Brain microvascular endothelial cell (primary cell): ENCODE measurements around the gene TAF5L.

ENCODE experiments used
- DNase-seq: peaks from one replicate; pipeline ENCODE4 v3.0.0-alpha.2; 2020
- H3K27ac ChIP-seq: fragments of 250-450 bp; sonication (Bioruptor Pico); 2 replicates; pipeline ENCODE4 v1.5.1; 2020; ENCODE audit warnings: mild to moderate bottlenecking, moderate library complexity
- H3K27me3 ChIP-seq: fragments of 250-450 bp; sonication (Bioruptor Pico); replicated peaks from 2 replicates; pipeline ENCODE4 v1.5.1; 2020; ENCODE audit warnings: mild to moderate bottlenecking
- H3K36me3 ChIP-seq: fragments of 250-450 bp; sonication (Bioruptor Pico); replicated peaks from 2 replicates; pipeline ENCODE4 v1.5.1; 2020; ENCODE audit warnings: mild to moderate bottlenecking
- H3K4me3 ChIP-seq: 2 replicates; pipeline ENCODE4 v1.5.1; 2011; ENCODE audit warnings: low read depth, mild to moderate bottlenecking, control low read depth, low read length, moderate library complexity
- in situ Hi-C: cut with HindIII; loops from 2 replicates; pipeline ENCODE4 v1.10.0; 2017; ENCODE audit warnings: low sequenced_read_pairs, low pct_ligation_motif_present
- TF ChIP-seq, protein P1 (sequence below): IDR thresholded peaks from 2 replicates; pipeline ENCODE4 v1.5.1; 2011; ENCODE audit warnings: low read depth, mild to moderate bottlenecking, moderate library complexity, low read length, control low read depth, inconsistent platforms; ENCODE audit errors: missing control alignments

TAF5L gene

DNA sequence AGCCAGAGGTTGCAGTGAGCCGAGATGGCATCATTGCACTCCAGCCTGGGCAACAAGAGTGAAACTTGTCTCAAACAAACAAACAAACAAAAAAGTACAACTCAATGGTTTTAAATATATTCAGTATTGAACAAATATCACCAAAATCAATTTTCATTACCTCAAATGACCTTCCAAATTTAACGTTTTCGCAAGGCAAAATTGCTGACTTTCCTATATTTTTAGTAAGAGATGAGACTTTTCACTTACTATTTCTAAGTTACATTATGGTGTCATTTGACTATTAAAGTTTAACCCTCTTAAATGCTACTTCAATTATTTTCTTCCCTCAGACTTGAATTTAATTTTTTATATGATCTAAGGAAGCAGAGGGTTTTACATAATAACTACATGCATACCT lies 44.4 kb downstream of the TAF5L start:
- no peaks in the 10 kb centered on the region for H3K36me3 ChIP-seq
- no peak overlapping the region for H3K4me3 ChIP-seq
- H3K27me3 ChIP-seq: no peaks in the 10 kb centered on the region
- TF ChIP-seq, protein P1, sequence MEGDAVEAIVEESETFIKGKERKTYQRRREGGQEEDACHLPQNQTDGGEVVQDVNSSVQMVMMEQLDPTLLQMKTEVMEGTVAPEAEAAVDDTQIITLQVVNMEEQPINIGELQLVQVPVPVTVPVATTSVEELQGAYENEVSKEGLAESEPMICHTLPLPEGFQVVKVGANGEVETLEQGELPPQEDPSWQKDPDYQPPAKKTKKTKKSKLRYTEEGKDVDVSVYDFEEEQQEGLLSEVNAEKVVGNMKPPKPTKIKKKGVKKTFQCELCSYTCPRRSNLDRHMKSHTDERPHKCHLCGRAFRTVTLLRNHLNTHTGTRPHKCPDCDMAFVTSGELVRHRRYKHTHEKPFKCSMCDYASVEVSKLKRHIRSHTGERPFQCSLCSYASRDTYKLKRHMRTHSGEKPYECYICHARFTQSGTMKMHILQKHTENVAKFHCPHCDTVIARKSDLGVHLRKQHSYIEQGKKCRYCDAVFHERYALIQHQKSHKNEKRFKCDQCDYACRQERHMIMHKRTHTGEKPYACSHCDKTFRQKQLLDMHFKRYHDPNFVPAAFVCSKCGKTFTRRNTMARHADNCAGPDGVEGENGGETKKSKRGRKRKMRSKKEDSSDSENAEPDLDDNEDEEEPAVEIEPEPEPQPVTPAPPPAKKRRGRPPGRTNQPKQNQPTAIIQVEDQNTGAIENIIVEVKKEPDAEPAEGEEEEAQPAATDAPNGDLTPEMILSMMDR: no peak
- DNase-seq: no peak
- in situ Hi-C loops: no loop called here
- no peak overlapping the region for H3K27ac ChIP-seq

DNA sequence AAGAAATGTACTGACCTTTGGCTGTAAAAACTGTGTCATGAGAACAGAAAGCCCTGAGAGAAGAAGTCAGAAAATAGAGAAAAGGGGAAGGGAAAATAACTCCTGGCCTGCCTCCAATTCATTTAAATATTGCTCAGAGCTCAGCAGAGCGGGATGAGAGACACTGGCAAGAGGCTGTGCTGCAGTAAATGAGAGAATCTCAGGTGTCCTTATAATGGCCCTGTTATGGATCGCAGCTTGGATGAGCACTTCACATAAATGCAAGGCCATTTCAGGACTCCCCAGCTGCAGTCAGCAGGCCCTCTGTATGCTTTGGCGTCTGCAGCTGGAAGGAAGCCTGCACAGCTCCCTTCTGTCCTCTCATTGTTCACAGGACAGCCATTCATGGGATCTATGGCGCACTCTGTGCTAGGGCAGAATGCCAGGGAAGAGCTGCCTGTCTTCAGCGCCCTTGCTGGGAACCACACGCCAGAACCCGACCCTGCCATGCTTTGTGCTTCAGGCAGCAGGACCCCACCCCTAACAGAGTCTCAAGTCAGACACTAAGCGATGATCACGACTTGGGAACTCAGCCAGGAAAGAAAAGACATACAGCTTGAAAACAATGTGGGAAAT lies 46.8 kb downstream of the TAF5L start:
- H3K36me3 ChIP-seq: no peaks in the 10 kb centered on the region
- TF ChIP-seq, protein P1: no peak
- H3K27ac ChIP-seq: no peak overlapping the region
- no peaks in the 10 kb centered on the region for H3K27me3 ChIP-seq
- peak; percentile 21 for DNase-seq
- H3K4me3 ChIP-seq: no peak overlapping the region
- in situ Hi-C loops: no loop called here

DNA sequence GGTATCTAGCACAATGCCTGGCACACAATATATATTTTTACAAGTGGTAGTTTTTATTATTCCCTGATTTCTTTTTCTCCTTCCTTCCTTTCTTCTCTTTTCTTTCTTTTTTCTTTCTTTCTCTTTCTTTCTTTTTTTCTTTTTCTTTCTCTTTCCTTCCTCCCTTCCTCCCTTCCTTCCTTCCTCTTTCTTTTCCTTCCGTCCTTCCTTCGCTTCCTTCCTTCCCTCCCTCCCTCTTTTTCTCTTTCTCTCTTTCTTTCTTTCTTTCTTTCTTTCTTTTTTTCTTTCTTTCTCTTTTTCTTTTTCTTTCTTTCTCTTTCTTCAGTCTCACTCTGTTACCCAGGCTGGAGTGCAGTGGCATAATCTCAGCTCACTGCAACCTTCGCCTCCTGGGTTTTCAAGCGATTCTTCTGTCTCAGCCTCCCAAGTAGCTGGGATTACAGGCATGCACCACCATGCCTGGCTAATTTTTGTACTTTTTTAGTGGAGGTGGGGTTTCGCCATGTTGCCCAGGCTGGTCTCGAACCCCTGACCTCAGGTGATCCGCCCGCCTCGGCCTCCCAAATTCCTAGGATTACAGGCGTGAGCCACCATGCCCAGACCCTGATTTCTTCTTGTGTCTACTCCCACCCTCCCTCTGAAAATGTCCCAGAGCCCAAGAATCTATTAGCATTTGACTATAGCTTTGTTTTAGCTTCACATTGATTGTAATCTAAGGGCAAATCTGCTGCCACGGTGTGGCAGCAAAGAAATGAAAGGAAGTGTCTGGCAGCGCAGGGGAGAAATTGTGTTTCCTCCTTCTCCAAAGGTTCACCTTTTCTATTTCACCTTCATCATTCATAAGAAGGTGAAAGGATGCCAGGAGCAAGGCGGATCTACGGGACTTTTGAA lies 47.5 kb downstream of the TAF5L start:
- no peak for DNase-seq
- no peak overlapping the region for H3K27ac ChIP-seq
- in situ Hi-C loops: no loop called here
- H3K36me3 ChIP-seq: no peaks in the 10 kb centered on the region
- no peak overlapping the region for H3K4me3 ChIP-seq
- TF ChIP-seq, protein P1: no peak
- no peaks in the 10 kb centered on the region for H3K27me3 ChIP-seq

DNA sequence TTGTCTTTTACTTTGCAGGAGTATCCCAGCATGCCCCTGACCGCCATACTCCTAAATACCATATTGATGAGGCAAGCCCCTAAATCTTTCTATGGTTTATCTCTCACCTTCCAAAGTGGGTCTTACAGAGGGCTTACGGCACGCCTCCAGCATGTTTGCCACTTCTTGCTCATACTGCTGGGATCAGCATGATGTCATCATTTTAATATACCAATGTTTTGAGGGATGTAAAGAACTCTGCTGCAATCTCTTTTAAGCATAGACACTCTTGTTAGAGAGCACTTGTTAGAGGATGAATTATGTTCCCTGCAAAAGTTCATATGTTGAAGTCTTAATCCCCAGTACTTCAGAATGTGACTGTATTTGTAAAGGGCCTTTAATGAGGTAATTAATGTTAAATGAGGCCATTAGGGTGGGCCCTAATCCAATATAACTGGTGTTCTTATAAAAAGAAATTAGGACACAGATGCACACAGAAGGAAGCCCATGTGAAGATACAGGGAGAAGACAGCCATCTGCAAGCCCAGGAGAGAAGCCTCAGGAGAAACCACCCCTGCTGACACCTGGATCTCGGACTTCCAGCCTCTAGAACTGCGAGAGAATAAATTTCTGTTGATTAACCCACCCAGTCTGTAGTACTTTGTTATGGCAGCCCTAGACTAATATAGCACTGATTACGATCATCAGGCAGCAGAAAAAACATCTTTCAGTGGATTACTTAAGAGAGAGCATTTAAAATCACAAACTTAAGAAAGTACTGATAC lies 51.1 kb downstream of the TAF5L start:
- no peaks in the 10 kb centered on the region for H3K36me3 ChIP-seq
- no peak for DNase-seq
- H3K27me3 ChIP-seq: no peaks in the 10 kb centered on the region
- H3K4me3 ChIP-seq: no peak overlapping the region
- in situ Hi-C loops: no loop called here
- TF ChIP-seq, protein P1: no peak
- no peak overlapping the region for H3K27ac ChIP-seq

DNA sequence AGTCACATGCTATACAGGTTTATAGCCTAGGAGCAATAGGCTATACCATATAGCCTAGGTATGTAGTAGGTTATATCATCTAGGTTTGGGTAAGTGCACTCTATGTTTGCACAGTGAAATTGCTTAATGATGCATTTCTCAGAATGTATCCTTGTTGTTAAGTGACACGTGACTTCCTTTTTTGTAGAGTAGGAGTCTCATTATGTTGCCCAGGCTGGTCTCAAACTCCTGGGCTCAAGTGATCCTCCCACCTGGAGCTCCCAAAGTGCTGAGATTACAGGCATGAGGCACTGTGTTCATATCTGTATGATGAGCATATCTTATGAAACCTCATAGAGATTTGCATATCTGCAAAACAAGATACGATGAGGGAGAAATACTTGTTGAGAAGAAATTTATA lies 53.6 kb downstream of the TAF5L start:
- H3K36me3 ChIP-seq: no peaks in the 10 kb centered on the region
- TF ChIP-seq, protein P1: no peak
- no peaks in the 10 kb centered on the region for H3K27me3 ChIP-seq
- DNase-seq: no peak
- H3K4me3 ChIP-seq: no peak overlapping the region
- in situ Hi-C loops: no loop called here
- no peak overlapping the region for H3K27ac ChIP-seq
